Mesothelial cell of epicardium (in vitro differentiated cells): Measurements from ENCODE around the gene STAT1. TPM values are rescaled to one million over a fixed set of nuclear protein-coding genes. Genes with fewer than 3 reads are reported as not detected.

Source experiments
- DNase-seq, 2 experiments: peaks; one replicate each; pipeline ENCODE4 v3.0.0; 2021; ENCODE audit warnings: low spot score in 2 of 2; ENCODE audit not compliant: unreplicated experiment in 2 of 2
- H3K27ac Mint-ChIP-seq: 2 replicates; pipeline ENCODE4 v1.8.0; 2021; ENCODE audit warnings: mixed read lengths
- H3K27me3 Mint-ChIP-seq: 2 replicates; pipeline ENCODE4 v1.8.0; 2021; ENCODE audit warnings: low read depth, mixed read lengths
- H3K36me3 Mint-ChIP-seq: 2 replicates; pipeline ENCODE4 v1.8.0; 2021; ENCODE audit warnings: mixed read lengths
- H3K4me1 Mint-ChIP-seq: 2 replicates; pipeline ENCODE4 v1.8.0; 2021; ENCODE audit warnings: mixed read lengths
- H3K4me3 Mint-ChIP-seq: 2 replicates; pipeline ENCODE4 v1.8.0; 2021; ENCODE audit warnings: mild to moderate bottlenecking, moderate library complexity, mixed read lengths
- H3K9me3 Mint-ChIP-seq: 2 replicates; pipeline ENCODE4 v1.8.0; 2021; ENCODE audit warnings: mixed read lengths
- total RNA-seq: library from RNA; stranded (reverse); gene quantifications from 3 replicates; pipeline ENCODE4 v1.2.1, GENCODE V29; 2021
- TF ChIP-seq, protein P1 (sequence below): fragments of 200-600 bp; sonication (generic); IDR thresholded peaks from one replicate; pipeline ENCODE4 v1.5.0; 2021; ENCODE audit warnings: antibody characterized with exemption; ENCODE audit not compliant: unreplicated experiment

STAT1 gene
- total RNA-seq, 1 donor from 2014 or later: 106 TPM

DNA sequence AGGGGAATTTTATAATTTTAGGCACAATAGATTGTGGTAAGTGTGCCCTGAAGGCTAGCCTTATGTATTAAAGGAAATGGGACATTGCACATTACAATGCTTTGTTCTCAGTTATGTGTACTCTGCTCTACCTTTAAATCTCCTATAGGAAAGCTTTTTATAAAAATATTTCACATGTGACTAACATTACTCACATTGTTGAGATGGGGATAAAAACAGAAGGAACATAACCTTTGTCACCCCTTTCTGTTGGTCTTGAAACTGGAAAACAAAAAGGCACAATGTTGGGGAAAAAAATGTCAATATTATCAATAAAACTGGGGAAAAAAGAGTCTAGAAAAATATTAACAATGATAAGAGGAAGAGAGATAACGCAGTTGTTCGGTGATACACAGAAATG lies 17.3 kb upstream of the STAT1 start:
- H3K9me3 Mint-ChIP-seq: no peaks in the 10 kb centered on the region
- H3K36me3 Mint-ChIP-seq: no peaks in the 10 kb centered on the region
- H3K4me3 Mint-ChIP-seq: no peak overlapping the region
- no peak for DNase-seq
- H3K4me1 Mint-ChIP-seq: peaks cover 9% of the 10 kb centered on the region
- no peak overlapping the region for H3K27ac Mint-ChIP-seq
- TF ChIP-seq, protein P1, sequence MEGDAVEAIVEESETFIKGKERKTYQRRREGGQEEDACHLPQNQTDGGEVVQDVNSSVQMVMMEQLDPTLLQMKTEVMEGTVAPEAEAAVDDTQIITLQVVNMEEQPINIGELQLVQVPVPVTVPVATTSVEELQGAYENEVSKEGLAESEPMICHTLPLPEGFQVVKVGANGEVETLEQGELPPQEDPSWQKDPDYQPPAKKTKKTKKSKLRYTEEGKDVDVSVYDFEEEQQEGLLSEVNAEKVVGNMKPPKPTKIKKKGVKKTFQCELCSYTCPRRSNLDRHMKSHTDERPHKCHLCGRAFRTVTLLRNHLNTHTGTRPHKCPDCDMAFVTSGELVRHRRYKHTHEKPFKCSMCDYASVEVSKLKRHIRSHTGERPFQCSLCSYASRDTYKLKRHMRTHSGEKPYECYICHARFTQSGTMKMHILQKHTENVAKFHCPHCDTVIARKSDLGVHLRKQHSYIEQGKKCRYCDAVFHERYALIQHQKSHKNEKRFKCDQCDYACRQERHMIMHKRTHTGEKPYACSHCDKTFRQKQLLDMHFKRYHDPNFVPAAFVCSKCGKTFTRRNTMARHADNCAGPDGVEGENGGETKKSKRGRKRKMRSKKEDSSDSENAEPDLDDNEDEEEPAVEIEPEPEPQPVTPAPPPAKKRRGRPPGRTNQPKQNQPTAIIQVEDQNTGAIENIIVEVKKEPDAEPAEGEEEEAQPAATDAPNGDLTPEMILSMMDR: no peak
- H3K27me3 Mint-ChIP-seq: peaks cover 1% of the 10 kb centered on the region

DNA sequence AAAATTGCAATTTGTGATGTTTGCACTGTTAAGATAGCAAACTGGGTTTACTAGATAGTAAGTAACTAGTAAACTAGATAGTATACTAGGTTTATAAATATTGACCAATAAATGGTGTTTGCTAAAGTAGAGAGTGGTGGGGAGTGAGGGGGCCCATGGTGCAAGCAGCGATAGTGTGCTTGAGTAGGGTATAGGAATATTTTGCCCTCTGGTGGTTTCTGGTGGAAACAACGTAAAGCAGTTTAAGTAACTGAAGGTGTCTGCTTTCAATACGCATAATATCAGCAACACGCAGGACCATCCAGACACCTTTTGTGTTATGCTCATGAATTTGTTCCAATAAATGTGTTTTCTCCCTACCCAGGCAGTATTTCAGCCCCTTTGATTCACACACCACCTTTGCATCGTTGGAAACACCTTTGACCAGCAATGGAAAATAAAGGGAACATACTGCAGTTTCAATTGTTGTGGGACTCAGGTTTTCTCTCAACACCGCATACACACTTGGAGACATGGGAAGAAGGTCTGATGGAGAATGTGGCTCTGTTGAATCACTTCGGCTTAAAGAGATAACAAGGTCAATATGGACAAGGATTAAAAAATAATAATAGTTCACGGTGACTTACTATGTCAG lies 16.7 kb upstream of the STAT1 start:
- Mint-ChIP-seq H3K4me1 (peaks cover 9% of the 10 kb centered on the region), H3K27ac (no peak overlapping the region), H3K27me3 (peaks cover 1% of the 10 kb centered on the region), H3K9me3 (no peaks in the 10 kb centered on the region), H3K36me3 (no peaks in the 10 kb centered on the region), H3K4me3 (no peak overlapping the region)
- TF ChIP-seq, protein P1: peak; percentile 61
- DNase-seq: no peak

DNA sequence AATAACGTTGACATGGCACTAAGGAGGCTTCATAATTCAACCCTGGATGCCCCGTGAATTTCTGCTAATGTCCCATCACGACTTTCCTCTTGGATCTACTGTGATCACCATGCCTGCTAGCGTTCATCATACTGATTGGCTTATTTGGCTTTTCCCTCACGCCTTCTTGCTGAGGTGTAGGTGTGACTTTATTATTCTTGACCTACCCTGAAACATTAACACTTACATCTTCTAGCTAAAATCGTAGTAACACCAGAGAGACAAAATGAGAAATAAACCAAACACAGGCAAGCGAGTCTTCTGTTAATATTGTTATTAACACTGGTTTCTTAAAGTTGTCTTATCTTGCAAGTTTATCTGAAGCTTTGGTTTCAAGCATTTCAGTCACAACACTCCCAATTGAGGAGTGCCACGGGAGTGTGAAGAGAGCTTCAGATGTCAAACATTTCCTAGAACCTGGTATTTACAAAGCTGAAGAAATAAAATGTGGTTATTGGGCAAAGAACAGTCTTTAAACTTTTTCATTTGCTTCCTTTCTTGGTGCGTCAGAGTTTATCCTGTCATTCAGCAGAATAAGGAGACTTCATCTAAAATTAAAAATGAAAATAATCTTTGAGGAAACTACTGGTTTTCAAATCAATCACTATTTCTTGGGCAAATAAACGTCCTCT lies 15.4 kb upstream of the STAT1 start:
- H3K9me3 Mint-ChIP-seq: no peaks in the 10 kb centered on the region
- no peak for DNase-seq
- peaks cover 9% of the 10 kb centered on the region for H3K4me1 Mint-ChIP-seq
- H3K4me3 Mint-ChIP-seq: no peak overlapping the region
- H3K27me3 Mint-ChIP-seq: peaks cover 1% of the 10 kb centered on the region
- H3K36me3 Mint-ChIP-seq: no peaks in the 10 kb centered on the region
- TF ChIP-seq, protein P1: no peak
- no peak overlapping the region for H3K27ac Mint-ChIP-seq

DNA sequence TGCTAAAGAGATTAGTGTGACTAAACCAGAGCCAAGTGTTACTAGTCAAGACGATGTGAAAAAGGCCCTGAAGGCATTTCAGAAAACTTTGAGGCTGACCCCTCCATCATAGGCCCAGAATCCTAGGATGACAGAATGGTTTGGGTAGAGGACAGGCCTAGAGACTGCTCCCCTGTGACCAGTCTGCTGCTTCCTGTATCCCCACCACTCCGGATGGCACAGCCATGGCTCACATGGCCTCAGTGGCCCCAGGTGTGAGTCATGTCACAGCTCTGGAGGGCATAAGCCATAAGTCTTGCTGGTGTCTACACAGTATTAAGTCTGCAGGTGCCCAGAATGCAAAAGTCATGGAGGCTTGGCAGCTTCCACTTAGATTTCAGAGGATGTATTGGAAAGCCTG lies 12.4 kb upstream of the STAT1 start:
- H3K36me3 Mint-ChIP-seq: no peaks in the 10 kb centered on the region

DNA sequence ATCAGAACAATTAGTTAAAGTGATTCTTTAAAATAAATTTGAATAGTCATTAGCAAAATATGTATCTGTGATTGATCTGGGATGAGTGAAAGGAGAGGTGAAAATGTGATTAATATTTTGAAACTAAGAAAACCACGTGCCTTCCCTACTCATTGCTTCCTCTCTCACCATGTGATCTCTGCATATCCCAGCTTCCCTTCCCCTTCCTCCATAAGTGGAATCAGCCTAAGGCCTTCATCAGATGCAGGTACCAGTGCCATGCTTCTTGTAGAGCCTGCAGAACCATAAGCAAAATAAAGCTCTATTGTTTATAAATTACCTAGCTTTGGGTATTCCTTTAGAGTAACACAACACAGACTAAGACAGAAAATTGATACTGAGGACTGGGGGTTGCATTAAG lies 11.2 kb upstream of the STAT1 start:
- Mint-ChIP-seq H3K4me3 (no peak overlapping the region), H3K27ac (no peak overlapping the region), H3K27me3 (peaks cover 1% of the 10 kb centered on the region)

More for the DNA sequence above, 12.4 kb upstream of the STAT1 start:
- Mint-ChIP-seq H3K4me3 (no peak overlapping the region), H3K4me1 (peaks cover 2% of the 10 kb centered on the region), H3K9me3 (no peaks in the 10 kb centered on the region), H3K27ac (no peak overlapping the region), H3K27me3 (peaks cover 1% of the 10 kb centered on the region)
- TF ChIP-seq, protein P1: no peak
- no peak for DNase-seq

More for the DNA sequence above, 11.2 kb upstream of the STAT1 start:
- Mint-ChIP-seq H3K9me3 (no peaks in the 10 kb centered on the region), H3K36me3 (no peaks in the 10 kb centered on the region), H3K4me1 (no peaks in the 10 kb centered on the region)
- TF ChIP-seq, protein P1: no peak
- no peak for DNase-seq
